ENCODE results near the gene EPN2.

Gene EPN2

DNA sequence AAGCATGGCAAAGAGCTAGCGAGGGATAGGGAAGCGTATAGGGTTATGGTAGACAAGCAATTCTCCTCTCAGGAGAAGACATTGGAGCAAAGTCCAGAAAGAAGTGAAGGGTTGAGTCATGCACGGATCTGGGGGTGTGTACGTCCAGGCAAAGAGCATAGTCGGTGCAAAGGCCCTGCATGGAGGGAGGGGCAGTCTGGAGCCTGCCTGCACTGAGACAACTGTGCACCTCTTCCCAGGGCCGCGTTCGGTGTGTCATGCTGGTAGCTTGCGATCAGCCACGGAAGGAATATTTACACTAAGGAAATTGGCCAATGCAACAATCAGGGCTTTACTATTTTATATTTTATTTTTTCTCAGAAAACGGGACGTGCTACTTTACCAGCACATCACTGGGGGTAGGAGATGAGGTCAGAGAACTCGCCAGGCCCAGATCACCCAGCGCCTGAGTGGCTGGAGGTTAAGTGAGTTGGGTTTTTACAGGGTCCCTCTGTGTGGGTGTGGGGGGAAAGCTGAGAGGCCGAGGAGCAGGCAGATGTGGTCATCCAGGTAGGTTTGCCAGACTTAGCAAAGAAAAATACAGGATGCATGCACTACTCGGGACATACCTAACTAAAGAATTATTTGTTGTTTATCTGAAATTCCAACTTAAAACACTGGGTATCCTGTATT, 132.1 kb downstream of the EPN2 start:
- Mint-ChIP-seq H3K27me3 (no peaks in the 10 kb centered on the region), H3K4me1 (ENCODE audit: low read depth) (peaks cover 37% of the 10 kb centered on the region), H3K36me3 (ENCODE audit: low read depth) (no peaks in the 10 kb centered on the region), H3K9me3 (no peaks in the 10 kb centered on the region), H3K27ac (peak overlapping the region; percentile 0), H3K4me3 (no peak overlapping the region)

- Mint-ChIP-seq H3K4me1 (ENCODE audit: low read depth) (peaks cover 37% of the 10 kb centered on the region), H3K27ac (peak overlapping the region; percentile 46), H3K4me3 (peak overlapping the region; percentile 40), H3K36me3 (ENCODE audit: low read depth) (no peaks in the 10 kb centered on the region), H3K9me3 (no peaks in the 10 kb centered on the region), H3K27me3 (no peaks in the 10 kb centered on the region)
Observed at GRCh38 chr17:19369846-19370492, 132.8 kb downstream of the EPN2 start.

DNA sequence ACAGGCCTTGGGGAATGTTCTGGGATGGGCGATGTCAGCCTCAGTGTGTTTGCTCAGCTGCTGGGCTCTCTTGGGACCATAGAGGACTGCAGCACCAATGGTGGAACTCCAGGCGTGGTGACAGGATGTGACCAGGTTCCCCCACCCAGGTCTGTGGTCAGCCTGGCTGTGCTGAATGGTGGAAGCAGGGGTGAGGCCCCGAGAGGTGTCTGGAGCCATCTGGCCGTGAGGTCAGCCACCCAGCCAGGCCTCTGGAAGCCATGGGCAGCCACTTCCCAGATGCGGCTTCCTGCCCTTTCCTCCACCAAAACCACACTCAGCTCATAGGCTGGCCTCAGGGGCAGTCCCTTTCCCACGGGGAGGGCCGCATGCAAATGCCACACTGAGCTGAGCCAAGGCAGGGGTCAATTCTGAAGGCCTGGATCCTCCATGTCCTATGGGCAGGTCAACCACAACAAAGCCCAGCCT, 133.4 kb downstream of the EPN2 start:
- H3K36me3 Mint-ChIP-seq (ENCODE audit: low read depth) = no peaks in the 10 kb centered on the region
- no peak overlapping the region for H3K27ac Mint-ChIP-seq
- no peaks in the 10 kb centered on the region for H3K27me3 Mint-ChIP-seq
- H3K9me3 Mint-ChIP-seq = no peaks in the 10 kb centered on the region
- no peak overlapping the region for H3K4me3 Mint-ChIP-seq
- peaks cover 37% of the 10 kb centered on the region for H3K4me1 Mint-ChIP-seq (ENCODE audit: low read depth)

DNA sequence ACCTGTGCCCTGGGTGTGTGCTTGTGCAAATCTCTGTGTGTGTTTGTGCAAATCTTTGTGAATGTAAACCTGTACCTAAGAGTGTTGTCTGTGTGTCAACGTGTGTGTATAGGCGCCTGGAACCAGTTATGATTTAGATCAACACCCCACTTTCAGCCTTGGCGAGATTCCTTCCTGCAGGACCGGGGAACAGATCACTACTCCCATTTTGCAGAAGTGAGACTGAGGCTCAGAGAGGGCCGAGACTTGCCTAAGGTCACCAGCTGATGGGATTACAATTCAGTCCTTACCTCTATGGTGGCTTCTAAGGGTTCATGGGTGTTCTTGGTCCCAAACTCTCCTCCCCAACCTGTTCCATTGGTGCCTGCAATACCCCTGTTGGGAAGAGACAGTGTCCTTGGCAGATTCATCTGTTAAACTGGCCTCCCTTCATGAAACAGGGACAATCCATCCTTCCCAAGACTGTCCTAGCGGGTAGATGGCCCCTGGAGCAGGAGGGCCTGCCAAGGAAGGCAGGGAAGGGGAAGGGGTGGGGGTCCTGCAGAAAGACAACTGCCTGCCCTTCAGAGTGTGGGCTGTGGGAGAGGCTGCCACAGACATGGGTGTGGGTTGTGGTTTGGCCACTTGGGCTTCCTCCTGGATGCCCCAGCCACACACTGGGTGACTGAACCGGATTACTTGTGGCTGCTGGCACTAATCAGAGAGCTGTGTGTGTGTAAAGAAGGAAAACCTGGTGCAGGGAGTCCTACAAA, 134.3 kb downstream of the EPN2 start:
- peaks cover 43% of the 10 kb centered on the region for H3K4me1 Mint-ChIP-seq (ENCODE audit: low read depth)
- H3K4me3 Mint-ChIP-seq = no peak overlapping the region
- H3K27me3 Mint-ChIP-seq = no peaks in the 10 kb centered on the region
- no peaks in the 10 kb centered on the region for H3K9me3 Mint-ChIP-seq
- H3K36me3 Mint-ChIP-seq (ENCODE audit: low read depth) = no peaks in the 10 kb centered on the region
- peak overlapping the region; percentile 29 for H3K27ac Mint-ChIP-seq

GRCh38 chr17:19372011-19372370, 134.8 kb downstream of the EPN2 start:
- no peaks in the 10 kb centered on the region for H3K36me3 Mint-ChIP-seq (ENCODE audit: low read depth)
- no peak overlapping the region for H3K27ac Mint-ChIP-seq
- no peaks in the 10 kb centered on the region for H3K9me3 Mint-ChIP-seq
- H3K4me3 Mint-ChIP-seq = no peak overlapping the region
- H3K27me3 Mint-ChIP-seq = no peaks in the 10 kb centered on the region
- peaks cover 47% of the 10 kb centered on the region for H3K4me1 Mint-ChIP-seq (ENCODE audit: low read depth)

DNA sequence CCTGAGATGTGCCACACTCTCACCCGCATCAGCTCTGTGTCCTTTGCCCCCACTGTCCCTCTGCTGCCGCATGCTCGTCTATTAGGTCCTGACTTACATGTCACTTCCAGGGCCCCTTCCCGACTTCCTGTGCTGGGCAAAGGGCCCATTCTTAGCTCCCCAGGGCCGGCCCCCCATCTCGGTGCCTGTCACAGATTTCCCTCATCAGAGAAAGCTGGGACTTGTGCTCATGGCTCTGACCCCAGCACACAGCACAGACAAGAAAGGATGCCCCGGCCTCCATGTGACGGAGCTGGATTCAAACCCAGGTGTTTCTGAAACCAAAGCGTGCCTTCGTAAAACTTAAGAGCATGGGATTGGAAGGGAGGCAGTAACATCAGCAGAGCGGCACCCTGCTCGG, 135.3 kb downstream of the EPN2 start:
- no peaks in the 10 kb centered on the region for H3K36me3 Mint-ChIP-seq (ENCODE audit: low read depth)
- no peak overlapping the region for H3K4me3 Mint-ChIP-seq
- no peaks in the 10 kb centered on the region for H3K27me3 Mint-ChIP-seq
- peaks cover 52% of the 10 kb centered on the region for H3K4me1 Mint-ChIP-seq (ENCODE audit: low read depth)
- no peak overlapping the region for H3K27ac Mint-ChIP-seq
- no peaks in the 10 kb centered on the region for H3K9me3 Mint-ChIP-seq

- Mint-ChIP-seq H3K4me1 (ENCODE audit: low read depth) (peaks cover 53% of the 10 kb centered on the region), H3K27ac (no peak overlapping the region)
Observed at GRCh38 chr17:19372866-19373504, 135.8 kb downstream of the EPN2 start.

GRCh38 chr17:19374136-19374535, 137.0 kb downstream of the EPN2 start:
- Mint-ChIP-seq H3K27ac (no peak overlapping the region), H3K4me1 (ENCODE audit: low read depth) (peaks cover 52% of the 10 kb centered on the region), H3K9me3 (no peaks in the 10 kb centered on the region), H3K4me3 (no peak overlapping the region), H3K36me3 (ENCODE audit: low read depth) (no peaks in the 10 kb centered on the region), H3K27me3 (no peaks in the 10 kb centered on the region)

More at GRCh38 chr17:19372866-19373504, 135.8 kb downstream of the EPN2 start:
- no peaks in the 10 kb centered on the region for H3K36me3 Mint-ChIP-seq (ENCODE audit: low read depth)
- H3K9me3 Mint-ChIP-seq = no peaks in the 10 kb centered on the region
- H3K4me3 Mint-ChIP-seq = no peak overlapping the region
- no peaks in the 10 kb centered on the region for H3K27me3 Mint-ChIP-seq

- Mint-ChIP-seq H3K27ac (no peak overlapping the region), H3K4me3 (peak overlapping the region; percentile 9), H3K36me3 (ENCODE audit: low read depth) (peaks cover 8% of the 10 kb centered on the region), H3K27me3 (no peaks in the 10 kb centered on the region), H3K9me3 (no peaks in the 10 kb centered on the region), H3K4me1 (ENCODE audit: low read depth) (peaks cover 38% of the 10 kb centered on the region)
Observed at GRCh38 chr17:19375732-19376131, 138.6 kb downstream of the EPN2 start.

- H3K36me3 Mint-ChIP-seq (ENCODE audit: low read depth) = peaks cover 17% of the 10 kb centered on the region
- H3K4me1 Mint-ChIP-seq (ENCODE audit: low read depth) = peaks cover 27% of the 10 kb centered on the region
- H3K27ac Mint-ChIP-seq = peak overlapping the region; percentile 98
- no peaks in the 10 kb centered on the region for H3K27me3 Mint-ChIP-seq
- H3K4me3 Mint-ChIP-seq = peak overlapping the region; percentile 100
- no peaks in the 10 kb centered on the region for H3K9me3 Mint-ChIP-seq
Observed at GRCh38 chr17:19376811-19377210, 139.6 kb downstream of the EPN2 start.

- Mint-ChIP-seq H3K9me3 (no peaks in the 10 kb centered on the region), H3K4me1 (ENCODE audit: low read depth) (peaks cover 20% of the 10 kb centered on the region), H3K27ac (peak overlapping the region; percentile 98), H3K4me3 (peak overlapping the region; percentile 100), H3K36me3 (ENCODE audit: low read depth) (peaks cover 17% of the 10 kb centered on the region), H3K27me3 (no peaks in the 10 kb centered on the region)
Observed at GRCh38 chr17:19377602-19378415, 140.6 kb downstream of the EPN2 start.

- no peaks in the 10 kb centered on the region for H3K9me3 Mint-ChIP-seq
- peak within 1 kb of the TSS; percentile 100 for H3K4me3 Mint-ChIP-seq
- peaks cover 17% of the 10 kb centered on the region for H3K36me3 Mint-ChIP-seq (ENCODE audit: low read depth)
- no peaks in the 10 kb centered on the region for H3K27me3 Mint-ChIP-seq
- peaks cover 20% of the 10 kb centered on the region for H3K4me1 Mint-ChIP-seq (ENCODE audit: low read depth)
- peak within 1 kb of the TSS; percentile 98 for H3K27ac Mint-ChIP-seq
Observed at GRCh38 chr17:19378416-19379360, 141.5 kb downstream of the EPN2 start, which contains the start of gene MAPK7. Gene MAPK7, plus strand, starts transcription at chr17:19378498. Its CDS starts 403 bp downstream, at chr17:19378901.

DNA sequence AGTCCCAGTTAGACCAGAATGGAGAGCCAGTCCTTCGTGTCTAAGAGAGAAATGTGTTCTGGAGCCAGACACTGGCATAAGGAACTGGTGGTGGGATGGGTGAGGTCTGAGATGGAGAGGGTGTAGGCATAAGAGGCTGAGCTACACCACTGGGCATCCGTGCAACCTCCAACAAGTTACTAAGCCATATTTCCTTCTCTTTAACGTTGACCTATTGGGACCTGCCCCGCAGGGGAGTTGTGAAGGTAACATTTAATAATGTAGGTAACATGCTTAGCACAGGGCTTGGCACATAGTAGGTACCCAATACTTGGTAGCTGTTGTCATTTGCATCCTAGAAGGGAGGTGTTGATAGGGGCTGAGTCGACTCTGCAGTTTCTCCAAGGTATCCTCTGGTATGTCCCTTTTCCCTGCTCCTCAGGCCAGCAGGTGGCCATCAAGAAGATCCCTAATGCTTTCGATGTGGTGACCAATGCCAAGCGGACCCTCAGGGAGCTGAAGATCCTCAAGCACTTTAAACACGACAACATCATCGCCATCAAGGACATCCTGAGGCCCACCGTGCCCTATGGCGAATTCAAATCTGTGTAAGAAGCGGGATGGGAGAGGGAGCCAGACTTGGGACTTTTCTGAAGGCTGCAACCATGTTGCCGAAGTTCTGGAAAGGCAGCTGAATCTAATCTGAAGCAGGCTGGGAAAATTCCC, 142.3 kb downstream of the EPN2 start:
- Mint-ChIP-seq H3K4me3 (peak overlapping the region; percentile 100), H3K36me3 (ENCODE audit: low read depth) (peaks cover 21% of the 10 kb centered on the region), H3K27me3 (no peaks in the 10 kb centered on the region), H3K27ac (no peak overlapping the region), H3K4me1 (ENCODE audit: low read depth) (peaks cover 20% of the 10 kb centered on the region), H3K9me3 (no peaks in the 10 kb centered on the region)
